K562 (cell line): Measurements from ENCODE around the gene PARD3. TPM values are rescaled to one million over a fixed set of nuclear protein-coding genes. Genes with fewer than 3 reads are reported as not detected.

Experiments
- ATAC-seq: fragments of 200-7000 bp; cut with Tn5 transposase; 3 replicates; pipeline ENCODE4 v1.9.1; 2020; ENCODE audit warnings: moderate library complexity
- BruUV-seq: library from RNA; stranded (reverse); fragments of 400-500 nt; replicated peaks from 2 replicates; lab custom pipeline; 2021; lab: Mats Ljungman, UMichigan
- CTCF ChIA-PET: fragments of 300-600 bp; formaldehyde crosslinking; extraction: SDS; loops from one replicate; lab custom pipeline; 2021; ENCODE audit warnings: low intra/inter-chr PET ratio; lab: Yijun Ruan, JAX
- POLR2A ChIA-PET: fragments of 300-600, 350-650 bp; sonication (Branson Sonifier 250); formaldehyde crosslinking; extraction: SDS; loops from one replicate; lab custom pipeline; 2021; ENCODE audit warnings: antibody characterized with exemption, inconsistent platforms; lab: Yijun Ruan, JAX
- DNase-seq, 4 experiments: peaks; one replicate each; pipeline versions ENCODE4 v3.0.0 to v3.0.0-alpha.2; 2011 to 2018; ENCODE audit warnings: low spot score in 3 of 4, mixed read lengths in 3 of 4; ENCODE audit errors: extremely low read depth in 1 of 4
- FAIRE-seq: peaks from 2 replicates; lab custom pipeline; 2011; peaks lifted over from hg19 to GRCh38; lab: Jason Lieb, UNC
- H2AFZ ChIP-seq: 2 replicates; pipeline ENCODE4 v1.6.0; 2011; ENCODE audit warnings: low read depth, low read length, control low read depth, inconsistent platforms
- H3K27ac ChIP-seq: fragments of 200-600 bp; 3 replicates; pipeline ENCODE4 v1.8.0; 2011; ENCODE audit warnings: low read depth, mild to moderate bottlenecking, control low read depth, inconsistent platforms, low read length, moderate library complexity, mixed read lengths; ENCODE audit errors: extremely low read depth
- H3K27me3 ChIP-seq, 2 experiments: fragments of 300-600 bp in 1 of 2; 2 replicates in 1 of 2; 3 replicates in 1 of 2; pipeline versions ENCODE4 v1.6.0 to v1.8.0; 2011; ENCODE audit warnings: inconsistent platforms in 2 of 2, low read length in 2 of 2, mild to moderate bottlenecking in 1 of 2, mixed read lengths in 1 of 2, moderate library complexity in 1 of 2; ENCODE audit not compliant: control insufficient read depth in 2 of 2, insufficient read depth in 2 of 2
- H3K36me3 ChIP-seq: fragments of 300-600 bp; 3 replicates; pipeline ENCODE4 v1.8.0; 2011; ENCODE audit warnings: mild to moderate bottlenecking, low read length, inconsistent platforms; ENCODE audit not compliant: control insufficient read depth, insufficient read depth
- H3K4me1 ChIP-seq, 2 experiments: fragments of 200-600 bp in 1 of 2; replicated peaks in 1 of 2; 2 replicates in 1 of 2; 3 replicates in 1 of 2; pipeline versions ENCODE4 v1.5.1 to v1.8.0; 2011; ENCODE audit warnings: inconsistent platforms in 2 of 2, low read length in 2 of 2, mild to moderate bottlenecking in 1 of 2, mixed read lengths in 1 of 2, moderate library complexity in 1 of 2; ENCODE audit not compliant: control insufficient read depth in 2 of 2, insufficient read depth in 2 of 2
- H3K4me2 ChIP-seq: 2 replicates; pipeline ENCODE4 v1.6.1; 2011; ENCODE audit warnings: low read length, control low read depth, inconsistent platforms, mixed read lengths; ENCODE audit not compliant: insufficient read depth
- H3K4me3 ChIP-seq: fragments of 200-600 bp; sonication (generic), shearing (Covaris generic); 2 replicates; pipeline ENCODE4 v1.5.1; 2016; ENCODE audit warnings: control low read depth, inconsistent platforms
- H3K79me2 ChIP-seq: fragments of 200-600 bp; 3 replicates; pipeline ENCODE4 v1.8.0; 2011; ENCODE audit warnings: low read length, inconsistent platforms; ENCODE audit not compliant: control insufficient read depth, insufficient read depth
- H3K9ac ChIP-seq, 2 experiments: 2 replicates each; pipeline versions ENCODE4 v1.6.0 to v1.6.1; 2011; ENCODE audit warnings: low read depth in 2 of 2, low read length in 2 of 2, control low read depth in 1 of 2, inconsistent platforms in 1 of 2, mild to moderate bottlenecking in 1 of 2, mixed read lengths in 1 of 2; ENCODE audit not compliant: insufficient read depth in 1 of 2
- H3K9me1 ChIP-seq: one replicate; pipeline ENCODE4 v1.6.0; 2011; ENCODE audit warnings: inconsistent platforms, mild to moderate bottlenecking, low read length, moderate library complexity; ENCODE audit not compliant: control insufficient read depth, insufficient read depth
- H3K9me3 ChIP-seq: replicated peaks from 2 replicates; pipeline ENCODE4 v1.5.1; 2011; ENCODE audit warnings: low read depth, low read length, inconsistent platforms; ENCODE audit not compliant: control insufficient read depth, insufficient read depth
- H4K20me1 ChIP-seq: replicated peaks from 2 replicates; pipeline ENCODE4 v1.6.1; 2011; ENCODE audit warnings: low read length, inconsistent platforms, mixed read lengths; ENCODE audit not compliant: control insufficient read depth, insufficient read depth
- EHMT2 ChIP-seq: fragments of 450-650 bp; IDR thresholded peaks from 2 replicates; pipeline ENCODE4 v1.6.1; 2018; ENCODE audit warnings: antibody characterized with exemption
- GTF2E2 ChIP-seq: fragments of 200-800 bp; sonication (Bioruptor generic); IDR thresholded peaks from 2 replicates; pipeline ENCODE4 v1.6.1; 2016; ENCODE audit warnings: missing genetic modification characterization, missing compliant biosample characterization
- HLTF ChIP-seq: fragments of 450-650 bp; IDR thresholded peaks from 2 replicates; pipeline ENCODE4 v1.6.1; 2016
- HMG20B ChIP-seq: fragments of 250-450 bp; sonication (Bioruptor Pico); IDR thresholded peaks from 2 replicates; pipeline ENCODE4 v1.5.0; 2021; ENCODE audit warnings: mild to moderate bottlenecking
- ILF3 ChIP-seq: fragments of 450-650 bp; IDR thresholded peaks from 2 replicates; pipeline ENCODE4 v1.6.1; 2018; ENCODE audit warnings: antibody characterized with exemption, mild to moderate bottlenecking, moderate library complexity, borderline replicate concordance
- ILK ChIP-seq: fragments of 450-650 bp; IDR thresholded peaks from 2 replicates; pipeline ENCODE4 v1.6.1; 2016; ENCODE audit warnings: missing genetic modification characterization, low read depth, mild to moderate bottlenecking, missing compliant biosample characterization, moderate library complexity, borderline replicate concordance
- MAFG ChIP-seq: fragments of 450-650 bp; conservative IDR thresholded peaks from 2 replicates; pipeline ENCODE4 v1.6.1; 2016; ENCODE audit warnings: missing genetic modification characterization, missing compliant biosample characterization
- PRMT5 ChIP-seq: sonication (generic); formaldehyde crosslinking; IDR thresholded peaks from 2 replicates; pipeline ENCODE4 v1.5.0; 2020; ENCODE audit warnings: missing genetic modification reagents
- PRPF4 ChIP-seq: fragments of 200-400 bp; formaldehyde crosslinking; IDR thresholded peaks from one replicate; pipeline ENCODE4 v1.6.1; 2017; ENCODE audit warnings: low read length, low read depth, mild to moderate bottlenecking; ENCODE audit not compliant: insufficient read depth, poor library complexity, severe bottlenecking
- RBBP5 ChIP-seq: fragments of 200-600 bp; sonication (generic); IDR thresholded peaks from 2 replicates; pipeline ENCODE4 v1.6.1; 2012; ENCODE audit warnings: borderline replicate concordance, mild to moderate bottlenecking, low read length, control low read depth, inconsistent platforms; ENCODE audit not compliant: insufficient read depth, poor library complexity, severe bottlenecking
- RUNX1 ChIP-seq: sonication (generic); IDR thresholded peaks from 2 replicates; pipeline ENCODE4 v1.6.1; 2016; ENCODE audit warnings: antibody characterized with exemption, low read depth
- SAFB ChIP-seq: fragments of 200-400 bp; formaldehyde crosslinking; IDR thresholded peaks from 2 replicates; pipeline ENCODE4 v1.6.1; 2017; ENCODE audit warnings: low read depth, low read length, borderline replicate concordance
- TRIM25 ChIP-seq: fragments of 450-650 bp; IDR thresholded peaks from 2 replicates; pipeline ENCODE4 v1.7.0; 2016; ENCODE audit warnings: borderline replicate concordance
- ZNF197 ChIP-seq: fragments of 200-800 bp; sonication (Bioruptor generic); IDR thresholded peaks from 2 replicates; pipeline ENCODE4 v1.6.1; 2016; ENCODE audit warnings: low read depth, missing genetic modification characterization, missing compliant biosample characterization
- ZNF232 ChIP-seq: sonication (generic); formaldehyde crosslinking; IDR thresholded peaks from 2 replicates; pipeline ENCODE4 v1.8.0; 2022; ENCODE audit warnings: mild to moderate bottlenecking, missing genetic modification reagents
- WGBS: fragments of 100-300 bp; shearing (Covaris generic); methylation state at CpG from one replicate; pipeline ENCODE4 v1.1.6; 2016; ENCODE audit warnings: low coverage, mixed read lengths; ENCODE audit not compliant: insufficient coverage; ENCODE audit errors: missing lambda C conversion rate; 5-methylcytosine and 5-hydroxymethylcytosine counted together
- in situ Hi-C: fragments of 300-500 bp; cut with MboI; formaldehyde crosslinking; loops from 4 replicates; pipeline ENCODE4 v1.15.0; 2018; ENCODE audit warnings: inconsistent platforms, mixed read lengths
- intact Hi-C: fragments of 100-400 bp; cut with micrococcal nuclease; formaldehyde crosslinking; loops from 2 replicates; pipeline ENCODE4 v1.14.2; 2022
- polyA plus RNA-seq, 8 experiments: library from polyadenylated mRNA; depleted of rRNA in 4 of 8; stranded (reverse) in 5 of 8; unstranded in 3 of 8; fragments of >200 nt; fragmentation: Nextera tagmentation in 2 of 8; fragmentation: Illumina TruSeq in 1 of 8; extraction: Ambion mirVana in 2 of 8; extraction: Trizol in 1 of 8; gene quantifications; 2 replicates each; pipeline versions ENCODE4 v1.2.1 to v1.2.3, GENCODE V29; 2011 to 2014; ENCODE audit warnings: inconsistent platforms in 1 of 8, missing spikeins in 1 of 8
- total RNA-seq, 7 experiments: library from RNA; depleted of rRNA in 6 of 7; stranded (reverse); fragments of >200 nt in 6 of 7; fragmentation: Illumina TruSeq in 2 of 7; extraction: Trizol in 2 of 7; gene quantifications; 2 replicates each; pipeline versions ENCODE4 v1.2.1 to v1.2.3, GENCODE V29; 2011 to 2021; ENCODE audit warnings: low replicate concordance in 1 of 7
- TF ChIP-seq, protein P1 (sequence below): fragments of 250-450 bp; sonication (Bioruptor Pico); IDR thresholded peaks from 2 replicates; pipeline ENCODE4 v1.8.0; 2022; ENCODE audit warnings: moderate library complexity, mild to moderate bottlenecking, inconsistent platforms

Gene PARD3
- total and polyA plus RNA-seq, 9 of the 15 experiments (the other 6 are each of a cell fraction or from before 2014, with no cell fraction given) = 2.7 to 11.7 (median 7.7) TPM

DNA sequence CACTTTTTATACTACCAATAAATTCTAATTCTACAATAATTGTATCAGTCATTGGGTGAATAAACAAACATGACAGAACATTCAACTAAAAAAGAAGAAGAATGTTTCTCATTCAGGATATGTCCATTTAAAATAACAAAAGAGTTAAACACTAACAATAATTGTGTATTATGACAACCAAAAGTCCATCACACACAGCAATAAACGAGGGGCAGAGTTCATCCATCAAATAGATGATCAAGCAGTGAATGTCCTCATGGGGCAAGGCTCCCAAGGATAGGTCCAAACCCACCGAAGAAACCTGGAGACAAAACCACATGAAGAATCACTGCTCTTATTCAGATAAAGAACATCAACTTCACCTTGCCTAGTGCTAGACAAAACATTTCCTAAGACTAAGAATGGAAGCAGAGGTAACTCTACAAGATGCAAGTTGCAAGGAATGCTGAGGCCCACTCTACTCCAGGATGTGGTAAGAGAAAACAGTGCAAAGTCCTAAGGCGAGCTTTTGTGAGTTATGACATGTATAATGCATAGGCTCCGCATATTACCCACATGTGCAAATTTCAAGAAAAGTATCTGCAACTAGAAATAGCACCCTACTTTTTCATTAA, 115.1 kb downstream of the PARD3 start:
- no TSS peak for BruUV-seq
- POLR2A ChIA-PET = interaction anchor here (0.6 kb wide), 1 partner anchor 12 kb away, joined by 5 read pairs; no protein-coding TSS in a partner anchor

DNA sequence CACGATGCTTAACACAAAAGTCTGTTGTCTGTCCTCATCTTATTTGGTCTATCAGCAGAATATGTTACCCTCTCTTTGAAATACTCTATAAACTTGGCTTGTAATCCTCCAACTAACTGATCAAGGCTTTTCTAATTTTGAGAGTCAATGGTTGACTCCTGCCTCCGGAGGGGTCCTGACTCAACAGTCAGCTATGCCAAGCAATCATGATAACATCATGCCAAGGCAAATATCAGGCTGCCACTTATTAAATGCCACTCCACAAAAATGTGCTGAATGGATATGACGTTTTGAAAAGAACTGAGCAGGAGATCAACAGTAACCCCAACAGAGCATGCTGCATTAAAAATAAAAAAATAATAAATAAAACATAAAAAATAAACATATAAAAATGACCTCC, 116.1 kb downstream of the PARD3 start:
- H4K20me1 ChIP-seq = no peaks in the 10 kb centered on the region
- 14% methylated on average over 3 of the region's 3 CpGs for WGBS
- H3K4me3 ChIP-seq = no peak overlapping the region
- CTCF ChIA-PET = no interaction called here
- no peaks in the 10 kb centered on the region for H3K9me3 ChIP-seq
- FAIRE-seq (no peak), ATAC-seq (no peak), DNase-seq (no peak)
- POLR2A ChIA-PET = no interaction called here
- intact Hi-C loops = no loop called here
- no peak overlapping the region for H2AFZ ChIP-seq
- no peak overlapping the region for H3K9ac ChIP-seq
- TF ChIP-seq EHMT2 = no peak
- TF ChIP-seq, protein P1, sequence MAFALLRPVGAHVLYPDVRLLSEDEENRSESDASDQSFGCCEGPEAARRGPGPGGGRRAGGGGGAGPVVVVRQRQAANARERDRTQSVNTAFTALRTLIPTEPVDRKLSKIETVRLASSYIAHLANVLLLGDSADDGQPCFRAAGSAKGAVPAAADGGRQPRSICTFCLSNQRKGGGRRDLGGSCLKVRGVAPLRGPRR (CRISPR knock-in tag) = no peak
- no peak for TF ChIP-seq PRMT5 (CRISPR knock-in tag)
- no peak for TF ChIP-seq PRPF4
- no peak for TF ChIP-seq SAFB
- TF ChIP-seq RUNX1 = no peak
- TF ChIP-seq ILK (tag) = no peak
- TF ChIP-seq TRIM25 = no peak
- no peak for TF ChIP-seq RBBP5
- TF ChIP-seq GTF2E2 (tag) = no peak
- TF ChIP-seq HMG20B = no peak
- TF ChIP-seq MAFG = no peak
- no TSS peak for BruUV-seq
- H3K27ac ChIP-seq = no peak overlapping the region
- H3K36me3 ChIP-seq = no peaks in the 10 kb centered on the region
- no peaks in the 10 kb centered on the region for H3K9me1 ChIP-seq
- in situ Hi-C loops = no loop called here
- no peaks in the 10 kb centered on the region for H3K27me3 ChIP-seq
- no peak overlapping the region for H3K4me2 ChIP-seq
- no peaks in the 10 kb centered on the region for H3K4me1 ChIP-seq
- no peaks in the 10 kb centered on the region for H3K79me2 ChIP-seq

More for the DNA sequence above, 115.1 kb downstream of the PARD3 start:
- H2AFZ ChIP-seq = no peak overlapping the region
- CTCF ChIA-PET = no interaction called here
- H3K4me3 ChIP-seq = no peak overlapping the region
- in situ Hi-C loops (no loop called here), intact Hi-C loops (no loop called here)
- H3K9me3 ChIP-seq = no peaks in the 10 kb centered on the region
- no peaks in the 10 kb centered on the region for H3K79me2 ChIP-seq
- H3K9ac ChIP-seq = no peak overlapping the region
- no peak for TF ChIP-seq ZNF232 (CRISPR knock-in tag)
- TF ChIP-seq HLTF = no peak
- no peak for TF ChIP-seq ILF3
- TF ChIP-seq ZNF197 (CRISPR knock-in tag) = no peak
- 31% methylated on average over 4 of the region's 4 CpGs for WGBS
- H3K4me1 ChIP-seq = no peaks in the 10 kb centered on the region; a peak in 1 of 5 replicates
- no peaks in the 10 kb centered on the region for H3K9me1 ChIP-seq
- H3K27ac ChIP-seq = no peak overlapping the region
- no peak for DNase-seq
- no peak overlapping the region for H3K4me2 ChIP-seq
- H4K20me1 ChIP-seq = no peaks in the 10 kb centered on the region
- ATAC-seq = no peak
- H3K36me3 ChIP-seq = no peaks in the 10 kb centered on the region
- H3K27me3 ChIP-seq = no peaks in the 10 kb centered on the region
- no peak for FAIRE-seq
